AG08396 (cell line): ENCODE measurements around the gene SCD5.

Source experiments
- DNase-seq: peaks from one replicate; pipeline ENCODE4 v3.0.0; 2012; ENCODE audit warnings: low spot score, mixed read lengths

SCD5 gene

DNA sequence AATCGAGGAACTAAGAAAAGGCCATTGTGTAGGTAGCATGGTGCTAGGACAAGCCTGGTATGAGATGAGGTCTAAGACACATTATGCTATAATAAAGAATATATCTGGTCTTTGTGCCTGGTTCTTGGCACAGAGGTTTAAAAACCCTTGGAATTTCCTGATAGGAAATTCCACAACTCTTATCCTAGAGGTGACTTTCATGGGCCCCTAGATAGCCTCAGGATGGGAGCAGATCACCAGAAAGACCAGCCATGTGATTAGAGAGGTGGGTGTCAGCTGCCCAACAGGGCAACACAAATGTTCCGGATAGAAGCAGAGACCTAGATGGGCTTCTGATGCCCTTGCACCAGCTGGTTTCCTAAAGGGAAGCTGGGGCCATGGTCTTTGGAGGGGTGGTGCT is 107.2 kb downstream of the SCD5 start:
- DNase-seq, result no peak

DNA sequence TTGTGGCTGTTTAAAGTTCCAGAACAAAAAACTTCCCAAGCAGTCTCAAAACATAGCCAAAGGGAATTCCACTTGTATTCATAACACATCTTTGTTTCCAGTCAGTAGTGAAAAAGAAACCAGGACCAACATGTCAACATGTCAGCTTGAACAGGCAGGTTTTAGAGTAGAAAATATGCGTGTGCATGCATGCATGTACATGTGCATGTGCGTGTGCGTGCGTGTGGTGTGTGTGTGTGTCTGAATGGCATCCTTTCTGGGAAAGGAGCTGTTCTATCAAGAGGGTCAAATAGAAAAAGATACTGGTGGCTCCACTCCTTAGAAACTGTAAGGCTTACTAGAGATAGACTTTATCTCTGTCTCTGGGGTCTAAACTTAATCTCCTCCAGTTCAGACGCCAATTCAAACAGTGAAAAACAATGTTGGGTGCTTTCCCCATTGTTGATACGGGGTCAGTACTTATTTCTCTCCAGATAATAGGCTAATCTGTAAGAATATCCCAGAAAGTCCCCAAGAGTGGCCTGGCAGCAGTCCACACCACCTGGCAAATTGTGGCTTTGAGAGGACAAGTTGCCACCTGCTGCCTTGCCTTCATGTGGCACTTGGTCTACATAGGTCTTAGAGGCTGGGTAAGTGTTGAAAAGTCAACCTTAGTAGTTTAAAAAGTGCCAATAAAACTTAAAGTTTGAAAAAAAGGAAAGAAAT is 110.4 kb downstream of the SCD5 start:
- no peak for DNase-seq

DNA sequence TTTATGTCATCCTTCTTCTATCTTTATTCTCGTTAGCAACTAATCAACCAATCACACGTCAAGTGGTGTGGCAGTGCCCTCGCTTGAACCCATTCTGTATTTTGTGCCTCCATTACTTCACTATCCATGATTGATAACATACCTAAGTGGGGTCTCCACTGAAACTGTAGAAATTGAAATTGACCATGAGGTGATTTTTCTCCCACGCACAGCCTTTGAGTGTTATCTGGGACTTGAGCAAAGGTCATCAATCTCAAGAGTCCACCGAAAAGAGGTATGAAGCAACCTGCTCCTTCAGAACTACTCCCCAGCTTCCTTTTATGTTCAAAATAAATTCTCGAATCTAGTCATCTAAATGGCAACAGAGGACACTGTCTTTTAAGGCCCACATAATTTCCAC is 111.1 kb downstream of the SCD5 start:
- no peak for DNase-seq

DNA sequence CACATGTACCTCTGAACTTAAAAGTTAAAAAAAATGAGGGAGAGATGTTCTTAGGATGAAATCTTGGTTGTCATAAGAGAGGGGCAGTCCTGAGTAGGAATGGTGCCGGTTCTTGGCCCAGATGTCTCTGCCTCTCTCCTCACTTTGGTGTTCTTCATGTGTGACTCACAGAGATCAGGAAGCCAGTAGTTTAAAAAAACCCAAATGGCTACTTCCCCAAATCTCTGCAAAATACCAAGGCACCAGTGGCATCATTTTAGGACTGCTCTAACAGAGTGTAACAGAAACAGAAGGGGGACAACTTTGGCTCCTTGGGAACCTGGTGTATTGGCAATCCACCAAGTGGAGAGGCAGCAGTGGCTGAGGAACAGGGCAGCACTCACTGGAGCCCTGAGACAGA is 116.8 kb downstream of the SCD5 start:
- DNase-seq, result no peak

DNA sequence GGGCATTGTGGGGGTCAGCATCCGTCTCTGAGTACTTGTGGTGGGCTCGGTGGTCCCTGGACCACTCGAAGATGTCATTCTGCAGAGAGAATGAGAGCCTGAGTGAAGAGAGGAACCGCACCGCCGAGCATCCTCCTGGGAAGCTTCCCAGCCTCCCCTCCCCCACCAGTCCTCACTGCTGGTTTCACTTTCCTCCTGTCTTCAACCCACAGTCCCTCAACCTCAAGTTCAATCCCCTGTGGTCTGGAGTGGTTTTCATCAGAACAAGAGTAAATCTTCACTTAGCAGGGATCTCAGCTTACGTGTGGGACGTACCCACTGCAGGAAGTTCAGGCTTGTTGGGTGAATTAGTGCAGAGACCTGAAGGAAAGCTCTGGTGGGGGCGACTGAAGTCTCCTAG is 117.8 kb downstream of the SCD5 start:
- DNase-seq, result no peak

DNA sequence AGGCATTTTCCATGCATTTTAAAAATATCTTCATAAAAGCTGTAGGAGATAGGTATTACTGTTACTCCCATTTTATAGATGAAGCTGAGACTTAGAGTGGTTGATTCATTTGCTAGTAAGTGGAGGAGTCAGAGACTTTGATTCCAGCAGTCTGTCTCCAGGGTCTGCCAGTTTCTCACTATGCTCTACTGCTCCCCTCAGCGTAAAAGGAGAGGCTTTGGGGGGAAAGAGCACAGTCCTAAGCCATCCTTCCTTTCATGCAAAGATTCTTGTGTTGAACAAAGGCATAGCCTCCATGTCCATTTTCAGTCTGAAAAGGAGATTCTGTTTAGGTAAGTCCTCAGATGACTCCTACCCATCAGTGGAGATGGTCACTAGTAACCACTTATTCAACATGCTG is 119.1 kb downstream of the SCD5 start:
- DNase-seq, result no peak

DNA sequence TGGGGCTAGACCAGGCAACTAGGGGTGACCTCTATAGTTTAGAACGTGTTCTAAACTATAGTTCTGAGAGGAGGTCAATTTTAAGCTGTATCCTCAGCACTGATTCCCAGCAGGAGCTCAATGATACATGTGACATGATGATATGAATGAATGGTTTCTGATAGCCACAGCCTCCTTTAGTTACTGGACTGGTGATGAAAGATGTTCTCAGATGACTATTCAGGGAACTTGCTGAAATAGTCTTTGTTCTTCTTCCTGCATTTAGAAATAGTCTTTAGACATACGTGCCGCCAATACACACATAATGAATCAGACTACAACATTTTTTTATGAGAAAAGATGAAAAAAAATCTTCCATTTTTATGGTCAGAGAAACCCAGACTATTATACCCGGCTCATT is 120.5 kb downstream of the SCD5 start:
- no peak for DNase-seq

DNA sequence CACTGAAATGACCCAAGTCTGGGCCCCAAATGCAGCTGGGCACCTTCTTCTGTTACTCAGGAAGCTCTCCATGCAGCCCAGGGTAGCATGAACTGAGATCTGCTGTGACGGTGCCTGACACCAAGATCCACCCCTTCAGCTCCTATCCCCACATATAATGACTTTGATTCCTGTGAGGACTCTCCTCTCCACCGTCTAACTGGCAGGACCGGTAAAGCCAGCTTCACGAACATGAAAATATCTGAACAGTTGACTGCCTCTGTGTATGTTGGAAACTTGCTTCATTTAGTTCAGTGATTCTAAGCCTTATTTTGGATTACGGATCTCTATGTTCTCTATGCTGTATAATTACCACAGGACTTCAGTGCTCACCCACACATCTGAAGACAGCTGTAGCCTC is 121.3 kb downstream of the SCD5 start:
- no peak for DNase-seq

DNA sequence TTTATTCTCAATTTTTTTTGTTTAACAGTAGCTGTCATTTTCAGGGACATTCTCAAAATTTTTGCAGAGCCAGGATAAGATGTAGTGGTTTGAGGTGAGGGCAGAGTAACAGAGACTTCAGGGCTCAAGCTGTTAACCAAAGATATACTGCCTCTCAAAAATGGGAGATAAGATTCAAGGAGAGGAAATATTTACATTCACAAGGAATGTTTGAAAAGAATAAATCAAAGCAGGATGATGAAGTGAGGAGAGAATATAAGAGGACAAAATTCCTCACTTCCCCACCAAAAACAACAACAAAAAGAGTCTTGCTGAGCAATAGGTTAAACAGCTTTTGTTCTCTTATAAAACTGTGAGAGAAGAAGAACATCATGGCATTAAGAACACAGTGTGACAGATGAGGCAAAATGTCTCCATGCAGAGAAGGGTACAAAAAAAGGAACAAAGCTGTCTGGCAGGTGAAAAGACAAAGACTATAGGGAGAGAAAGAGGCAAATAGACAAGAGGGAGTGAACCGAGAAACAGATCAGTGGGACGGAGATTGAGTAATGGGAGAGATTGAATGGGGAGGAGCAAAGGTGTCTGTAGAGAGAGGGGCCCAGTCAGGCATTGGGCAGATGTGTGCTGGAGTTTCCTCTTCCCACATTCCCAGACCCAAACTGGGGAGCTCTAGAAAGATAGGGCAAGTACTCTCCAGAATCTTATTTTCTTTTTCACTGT is 130.7 kb downstream of the SCD5 start:
- no peak for DNase-seq

DNA sequence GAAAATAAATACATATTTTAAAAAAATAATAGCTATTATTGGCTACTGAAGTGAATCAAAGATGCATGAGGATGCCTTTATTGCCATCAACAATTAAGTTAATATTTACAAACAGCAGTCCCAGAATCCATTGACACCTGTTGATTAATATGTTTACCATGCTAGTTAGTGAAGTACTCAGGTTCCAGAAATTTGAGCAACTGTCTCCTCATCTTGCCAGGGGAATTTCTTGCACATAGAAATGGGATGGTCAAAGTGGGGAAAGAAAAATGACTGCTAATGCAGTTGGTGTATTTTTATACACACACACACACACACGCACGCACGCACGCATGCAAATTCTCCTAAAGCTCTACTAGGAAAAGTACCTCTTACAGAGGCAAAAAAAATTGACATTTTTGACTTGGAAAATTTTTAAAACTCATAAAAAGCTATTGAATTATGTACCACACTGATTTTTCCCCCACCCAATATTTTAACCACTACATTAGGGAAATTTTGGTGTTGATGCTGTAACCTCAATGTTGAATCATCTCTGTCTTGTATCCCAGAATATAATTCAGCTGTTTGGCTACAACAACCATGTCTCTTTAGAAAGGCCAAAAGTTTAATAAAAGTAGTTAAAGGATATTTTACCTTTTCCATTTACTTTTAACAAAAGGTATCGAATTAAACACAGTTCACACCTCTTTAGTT is 131.5 kb downstream of the SCD5 start:
- DNase-seq, result no peak

DNA sequence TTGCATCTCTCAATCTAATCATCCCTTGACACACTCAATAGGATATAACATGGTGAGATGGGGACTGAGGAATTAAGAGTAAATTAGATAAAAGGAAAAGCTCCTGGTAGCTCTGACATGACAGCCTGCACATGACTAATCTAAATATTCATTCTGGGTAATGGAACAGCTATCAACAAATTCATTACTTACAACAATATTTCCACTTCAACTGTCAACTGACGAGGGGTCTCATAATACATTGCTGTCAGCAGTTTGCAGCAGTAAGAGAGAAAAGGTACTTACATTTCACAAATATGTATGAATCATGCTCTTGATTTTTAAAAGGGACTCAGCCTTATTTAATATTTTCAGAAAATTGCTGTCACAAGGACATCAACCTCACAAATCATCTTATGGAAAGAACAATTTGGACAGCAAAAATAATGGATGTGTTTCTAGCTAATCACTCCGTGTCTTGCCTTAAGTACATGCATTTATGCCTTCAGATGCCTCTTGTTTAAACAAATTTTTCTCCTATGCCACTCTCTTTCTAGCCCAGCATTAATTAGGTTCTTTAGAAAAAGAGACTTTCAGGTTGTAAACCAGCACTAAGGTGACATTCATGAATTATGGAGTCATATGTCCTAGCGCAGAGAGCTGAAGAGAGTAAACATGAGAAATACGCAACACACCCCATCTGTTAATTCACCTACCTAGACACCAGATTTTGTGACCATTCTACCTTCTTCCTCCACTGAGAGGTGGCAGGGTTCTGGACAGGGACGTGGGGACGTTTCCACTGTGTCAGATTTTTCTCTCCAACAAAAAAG is 137.2 kb downstream of the SCD5 start:
- no peak for DNase-seq

DNA sequence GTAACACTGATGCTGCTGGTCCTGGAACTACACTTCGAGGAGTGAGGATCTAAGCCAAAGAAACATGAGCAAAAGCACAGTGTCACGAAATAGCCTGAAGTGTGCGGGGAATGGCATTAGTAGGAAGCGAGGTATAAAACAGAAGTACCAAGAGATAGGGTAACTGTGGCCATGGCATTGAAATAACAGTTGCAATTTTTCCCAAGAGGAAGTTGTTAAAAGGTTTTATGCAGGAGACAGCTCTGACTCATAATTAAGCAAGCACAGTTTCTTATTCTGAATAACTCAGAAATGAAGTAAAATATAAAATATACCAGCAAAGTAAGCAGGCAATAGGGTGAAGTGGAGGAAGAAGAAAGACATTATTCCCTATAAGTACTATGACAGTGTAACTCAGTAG is 146.5 kb downstream of the SCD5 start:
- no peak for DNase-seq

DNA sequence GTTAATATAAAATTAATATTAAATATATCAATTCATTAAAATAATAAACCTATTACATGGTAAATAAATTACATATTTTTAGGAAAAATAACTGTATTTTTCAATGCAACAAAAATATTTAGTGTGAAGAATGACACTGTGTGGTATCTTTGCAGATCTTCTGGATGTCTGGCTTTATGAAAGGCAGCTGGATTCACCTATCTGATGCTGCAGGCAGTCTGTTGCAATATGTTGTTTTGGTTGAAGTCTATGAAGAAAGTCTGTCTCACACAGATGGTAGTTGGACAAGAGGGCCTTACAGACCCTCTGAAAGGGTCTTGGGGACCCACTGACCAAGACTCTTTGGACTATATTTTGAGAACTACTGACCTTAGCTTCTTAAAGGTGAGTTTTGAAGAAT is 147.7 kb downstream of the SCD5 start:
- no peak for DNase-seq

DNA sequence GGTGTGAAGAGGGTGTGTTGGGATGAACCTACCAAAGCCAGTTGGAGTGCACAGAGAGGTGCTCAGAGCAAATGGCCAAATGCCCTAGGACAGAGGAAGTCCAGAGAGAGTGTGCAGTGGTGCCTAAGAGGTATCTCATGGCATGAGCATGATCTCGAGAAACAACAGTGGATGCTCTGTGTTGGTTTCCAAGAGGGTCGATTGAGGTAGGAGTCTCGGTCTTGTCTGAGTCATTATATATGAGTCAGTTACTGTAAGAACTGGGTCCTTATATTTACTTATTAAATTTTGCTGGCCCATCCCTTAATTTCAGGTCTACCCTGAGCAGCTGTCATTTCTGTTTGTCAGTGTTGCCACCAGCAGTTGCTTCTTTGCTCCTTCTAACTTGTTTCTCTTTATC is 150.2 kb downstream of the SCD5 start:
- no peak for DNase-seq

DNA sequence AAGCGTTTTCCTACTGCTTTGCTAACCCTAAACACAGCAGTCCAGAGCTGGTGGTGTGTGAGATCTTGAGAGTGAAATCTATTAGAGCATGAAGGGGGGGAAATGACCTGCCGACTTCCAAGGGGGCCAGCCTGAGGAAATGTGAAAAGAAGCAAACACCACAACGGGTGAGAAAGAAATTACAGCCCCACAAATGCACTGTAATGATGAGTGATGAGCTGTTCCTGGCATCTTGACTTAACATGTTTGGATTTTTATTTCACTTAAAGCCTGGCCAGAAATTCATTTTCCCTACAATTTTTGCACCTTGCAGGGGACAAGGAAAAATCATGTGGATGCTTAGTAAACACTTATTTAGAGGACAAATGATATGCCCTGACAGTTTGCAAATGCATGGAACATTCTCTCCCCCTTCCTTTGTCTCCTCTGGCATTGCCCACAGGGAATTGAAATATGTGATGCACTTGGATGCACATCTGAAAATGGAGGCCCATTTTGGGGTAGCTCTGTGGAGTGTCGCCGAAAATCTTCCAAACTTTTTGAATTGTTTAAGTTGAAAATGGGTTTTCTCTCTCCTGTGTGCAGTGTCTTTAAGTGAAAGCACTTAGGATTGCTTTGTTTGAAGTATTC is 152.5 kb downstream of the SCD5 start:
- no peak for DNase-seq

DNA sequence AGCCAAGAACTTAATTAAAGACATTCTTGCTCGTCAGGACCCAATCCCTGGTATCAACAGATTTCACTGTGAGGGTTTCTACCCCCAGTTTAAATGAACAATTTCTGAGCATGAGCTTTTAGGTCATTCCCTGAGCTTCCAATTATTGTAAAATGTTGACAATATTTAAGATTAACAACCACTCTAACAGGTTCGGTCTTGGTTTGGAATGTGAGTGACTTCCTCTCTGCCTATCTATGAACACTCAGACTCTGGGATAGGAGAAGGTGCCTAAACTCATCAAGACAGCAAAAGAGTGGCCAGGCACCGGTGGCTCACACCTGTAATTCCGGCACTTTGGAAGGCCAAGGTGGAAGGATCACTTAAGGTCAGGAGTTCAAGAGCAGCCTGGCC is 153.9 kb downstream of the SCD5 start:
- no peak for DNase-seq

DNA sequence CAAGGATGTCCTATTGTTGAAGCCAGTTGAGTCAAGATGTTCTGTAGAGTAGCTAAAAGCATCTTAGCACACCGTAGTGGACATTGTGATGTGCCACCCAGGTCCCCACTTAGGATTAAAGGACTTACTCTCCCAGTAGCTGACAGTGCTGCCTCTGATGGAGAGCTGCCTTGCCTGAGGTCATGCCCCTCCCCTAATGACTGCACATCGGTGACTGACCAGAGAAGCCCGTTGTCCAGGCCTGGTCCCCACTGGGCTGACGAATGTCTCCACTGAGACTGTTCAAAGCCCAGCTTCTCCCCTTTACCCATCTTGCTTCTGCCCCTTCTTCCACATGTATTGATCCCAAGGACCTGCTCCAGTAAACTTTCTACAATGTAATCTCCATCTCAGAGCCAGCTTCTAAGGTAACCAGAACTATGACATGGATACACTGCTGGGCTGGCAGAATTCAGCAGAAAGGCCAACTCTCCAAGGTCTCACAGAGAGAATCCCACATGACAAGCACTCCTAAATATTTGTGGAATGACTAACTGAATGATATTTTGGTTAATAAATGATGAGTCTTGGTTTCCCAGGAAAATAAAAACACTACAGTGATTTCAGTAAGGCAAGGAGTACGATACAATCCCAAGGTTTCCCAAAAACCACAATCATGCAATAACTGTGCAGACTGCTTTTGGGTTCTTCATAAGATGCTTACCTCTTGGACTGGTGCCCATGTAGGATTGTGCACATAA is 154.4 kb downstream of the SCD5 start:
- DNase-seq, result no peak

DNA sequence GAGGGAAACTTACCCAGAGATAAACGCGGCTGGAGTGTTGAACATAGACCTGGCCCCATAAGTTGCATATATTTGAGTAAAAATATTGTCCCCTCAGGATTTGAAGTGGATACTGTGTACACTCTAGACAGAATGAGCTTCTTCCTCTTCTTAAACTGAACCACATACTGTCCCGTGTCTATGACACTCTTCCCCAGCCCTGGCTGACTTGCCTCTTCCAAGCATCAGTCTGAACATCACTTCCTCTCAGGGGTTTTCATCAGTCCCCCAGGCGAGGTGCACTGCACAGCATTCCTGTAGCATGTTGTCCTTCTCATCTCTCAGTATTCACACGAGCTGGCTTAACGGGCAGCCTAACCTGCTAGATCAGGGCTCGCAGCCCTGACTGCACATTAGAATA is 156.3 kb downstream of the SCD5 start:
- no peak for DNase-seq

DNA sequence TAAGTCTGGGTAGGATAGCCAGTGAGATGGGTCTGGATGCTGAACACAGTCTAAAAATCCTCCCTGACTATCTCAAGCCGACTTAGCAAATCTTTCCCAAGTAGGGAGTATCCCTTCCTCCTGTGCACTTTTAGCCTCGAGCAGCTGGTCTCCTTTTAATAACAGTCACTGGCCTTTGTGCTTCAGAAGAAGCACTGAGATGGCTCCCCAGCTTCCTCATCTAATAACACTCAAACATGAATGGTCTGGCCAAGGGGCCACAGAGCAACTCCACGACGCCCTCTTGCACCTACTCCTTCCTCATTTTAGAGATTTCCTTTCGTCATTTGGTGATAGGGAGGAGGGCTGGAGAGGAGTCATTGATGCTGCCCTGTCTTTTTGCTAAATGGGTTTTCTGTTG is 158.1 kb downstream of the SCD5 start:
- no peak for DNase-seq

DNA sequence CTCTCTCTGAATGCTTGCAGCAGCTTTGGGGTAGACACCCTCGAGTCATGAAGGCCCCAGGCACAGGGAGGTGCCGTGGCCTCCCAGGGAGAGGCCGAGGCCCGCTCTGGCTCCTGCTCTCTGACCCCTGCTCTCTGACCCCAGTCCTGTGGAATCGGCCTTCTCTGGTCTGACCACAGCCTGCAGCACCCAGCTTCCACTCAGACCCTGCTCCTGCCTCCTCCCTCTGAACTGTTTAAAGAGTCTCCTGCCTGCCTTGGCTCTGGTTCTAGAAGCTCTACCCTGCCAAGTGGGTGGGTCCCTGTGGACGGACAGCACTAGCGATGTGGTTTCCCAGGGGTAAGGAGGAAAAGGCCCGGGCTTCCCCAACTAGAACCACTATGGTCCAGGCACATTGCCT is 158.6 kb downstream of the SCD5 start:
- no peak for DNase-seq

DNA sequence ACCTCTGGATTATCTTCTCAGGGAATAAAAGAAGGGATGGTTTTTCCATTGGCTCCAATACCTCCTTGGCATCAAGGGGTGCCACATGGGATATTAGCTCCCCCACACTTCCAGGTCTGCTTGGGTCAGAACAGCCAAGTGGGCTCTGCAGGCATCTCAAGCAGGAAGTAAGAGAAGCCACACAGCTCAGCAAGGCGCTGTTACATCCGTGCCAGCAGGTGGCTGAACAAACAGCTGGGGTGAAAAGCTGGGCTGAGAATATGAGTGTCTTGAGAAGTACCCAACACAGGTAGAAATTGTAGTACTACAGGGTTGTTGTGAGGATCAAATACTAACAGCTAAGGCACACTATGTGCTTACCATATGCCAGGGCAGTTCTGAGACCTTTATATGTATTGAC is 160.1 kb downstream of the SCD5 start:
- DNase-seq, result no peak
